H9 (cell line): ENCODE measurements around the gene NUP107. TPM values are rescaled to one million over a fixed set of nuclear protein-coding genes. Genes with fewer than 3 reads are reported as not detected.

ENCODE experiments used
- DNase-seq: peaks from one replicate; pipeline ENCODE4 v3.0.0-alpha.2; 2017
- H2AFZ ChIP-seq: one replicate; pipeline ENCODE4 v1.6.1; 2013; ENCODE audit warnings: mild to moderate bottlenecking, low read length, control low read depth, moderate library complexity
- H2AK5ac ChIP-seq: 2 replicates; pipeline ENCODE4 v1.6.1; 2013; ENCODE audit warnings: low read length, control low read depth, mixed read lengths; ENCODE audit not compliant: insufficient read length
- H2BK120ac ChIP-seq: one replicate; pipeline ENCODE4 v1.6.1; 2013; ENCODE audit warnings: low read depth, mild to moderate bottlenecking, low read length, control low read depth, inconsistent platforms; ENCODE audit not compliant: poor library complexity, severe bottlenecking
- H2BK12ac ChIP-seq: 2 replicates; pipeline ENCODE4 v1.6.1; 2013; ENCODE audit warnings: low read length, control low read depth, mixed read lengths, low read depth; ENCODE audit not compliant: insufficient read length
- H2BK15ac ChIP-seq: 2 replicates; pipeline ENCODE4 v1.6.1; 2013; ENCODE audit warnings: low read depth, low read length, control low read depth
- H2BK20ac ChIP-seq: one replicate; pipeline ENCODE4 v1.6.1; 2013; ENCODE audit warnings: low read depth, mild to moderate bottlenecking, low read length, control low read depth, inconsistent platforms; ENCODE audit not compliant: poor library complexity, severe bottlenecking
- H2BK5ac ChIP-seq: 2 replicates; pipeline ENCODE4 v1.6.1; 2013; ENCODE audit warnings: low read length, control low read depth, mixed read lengths; ENCODE audit not compliant: insufficient read length
- H3K14ac ChIP-seq: 2 replicates; pipeline ENCODE4 v1.6.1; 2013; ENCODE audit warnings: low read length, control low read depth; ENCODE audit not compliant: insufficient read depth
- H3K18ac ChIP-seq: 2 replicates; pipeline ENCODE4 v1.6.1; 2013; ENCODE audit warnings: low read depth, mild to moderate bottlenecking, mixed read lengths, low read length, control low read depth; ENCODE audit not compliant: insufficient read length
- H3K23ac ChIP-seq: 2 replicates; pipeline ENCODE4 v1.6.1; 2013; ENCODE audit warnings: low read length, control low read depth, mixed read lengths, low read depth; ENCODE audit not compliant: insufficient read length
- H3K23me2 ChIP-seq: 2 replicates; pipeline ENCODE4 v1.6.1; 2013; ENCODE audit warnings: low read depth, mild to moderate bottlenecking, mixed read lengths, low read length, control low read depth; ENCODE audit not compliant: insufficient read length, poor library complexity, severe bottlenecking
- H3K27ac ChIP-seq: 2 replicates; pipeline ENCODE4 v1.5.1; 2013; ENCODE audit warnings: low read length, control low read depth, mixed read lengths, low read depth; ENCODE audit not compliant: insufficient read length
- H3K27me3 ChIP-seq: 2 replicates; pipeline ENCODE4 v1.6.1; 2013; ENCODE audit warnings: low read length, control low read depth, inconsistent platforms; ENCODE audit not compliant: insufficient read depth
- H3K4ac ChIP-seq: 2 replicates; pipeline ENCODE4 v1.6.1; 2013; ENCODE audit warnings: low read depth, mild to moderate bottlenecking, control low read depth, inconsistent platforms, low read length, moderate library complexity
- H3K4me1 ChIP-seq: 2 replicates; pipeline ENCODE4 v1.6.1; 2013; ENCODE audit warnings: low read length, control low read depth, inconsistent platforms; ENCODE audit not compliant: insufficient read depth
- H3K4me2 ChIP-seq: 2 replicates; pipeline ENCODE4 v1.6.1; 2013; ENCODE audit warnings: low read length, control low read depth, mixed read lengths; ENCODE audit not compliant: insufficient read length, insufficient read depth
- H3K56ac ChIP-seq: 2 replicates; pipeline ENCODE4 v1.6.1; 2013; ENCODE audit warnings: low read depth, mild to moderate bottlenecking, mixed read lengths, low read length, control low read depth; ENCODE audit not compliant: insufficient read length
- H3K79me1 ChIP-seq: 2 replicates; pipeline ENCODE4 v1.6.1; 2013; ENCODE audit warnings: low read depth, mild to moderate bottlenecking, moderate library complexity, low read length, control low read depth, inconsistent platforms; ENCODE audit not compliant: insufficient read depth, poor library complexity, severe bottlenecking
- H3K79me2 ChIP-seq: 2 replicates; pipeline ENCODE4 v1.6.1; 2013; ENCODE audit warnings: low read length, control low read depth, inconsistent platforms; ENCODE audit not compliant: insufficient read depth
- H3K9ac ChIP-seq: 2 replicates; pipeline ENCODE4 v1.6.1; 2013; ENCODE audit warnings: low read length, control low read depth, mixed read lengths; ENCODE audit not compliant: insufficient read length; ENCODE audit errors: extremely low read depth
- H3K9me3 ChIP-seq: one replicate; pipeline ENCODE4 v1.6.1; 2013; ENCODE audit warnings: low read depth, low read length, inconsistent platforms; ENCODE audit not compliant: control insufficient read depth
- H3T11ph ChIP-seq: one replicate; pipeline ENCODE4 v1.6.1; 2013; ENCODE audit warnings: mild to moderate bottlenecking, low read length, control low read depth, inconsistent platforms
- H4K20me1 ChIP-seq: one replicate; pipeline ENCODE4 v1.6.1; 2013; ENCODE audit not compliant: control insufficient read depth, insufficient read length, insufficient read depth
- H4K5ac ChIP-seq: 2 replicates; pipeline ENCODE4 v1.6.1; 2013; ENCODE audit warnings: low read depth, mild to moderate bottlenecking, mixed read lengths, low read length, control low read depth; ENCODE audit not compliant: insufficient read length
- H4K8ac ChIP-seq: replicated peaks from 2 replicates; pipeline ENCODE4 v1.6.1; 2013; ENCODE audit warnings: low read length, control low read depth, mixed read lengths, low read depth; ENCODE audit not compliant: insufficient read length
- H4K91ac ChIP-seq: 2 replicates; pipeline ENCODE4 v1.6.1; 2013; ENCODE audit warnings: low read depth, mild to moderate bottlenecking, moderate library complexity, mixed read lengths, low read length, control low read depth; ENCODE audit not compliant: insufficient read length
- H3K27ac Mint-ChIP-seq, 3 experiments: 2 replicates in 2 of 3; 3 replicates in 1 of 3; pipeline ENCODE4 v1.8.0; 2020 to 2021; ENCODE audit warnings: mixed read lengths in 3 of 3, mild to moderate bottlenecking in 1 of 3, moderate library complexity in 1 of 3
- H3K27me3 Mint-ChIP-seq: 2 replicates; pipeline ENCODE4 v1.8.0; 2021; ENCODE audit warnings: low read depth, mild to moderate bottlenecking, moderate library complexity, mixed read lengths
- H3K36me3 Mint-ChIP-seq, 3 experiments: 2 replicates in 2 of 3; 3 replicates in 1 of 3; pipeline ENCODE4 v1.8.0; 2020 to 2021; ENCODE audit warnings: low read depth in 3 of 3, mixed read lengths in 3 of 3; ENCODE audit not compliant: insufficient read depth in 1 of 3
- H3K4me1 Mint-ChIP-seq, 2 experiments: 2 replicates each; pipeline ENCODE4 v1.8.0; 2020; ENCODE audit warnings: mixed read lengths in 2 of 2
- H3K4me3 Mint-ChIP-seq, 2 experiments: 2 replicates in 1 of 2; 3 replicates in 1 of 2; pipeline ENCODE4 v1.8.0; 2020 to 2021; ENCODE audit warnings: mild to moderate bottlenecking in 2 of 2, mixed read lengths in 2 of 2, moderate library complexity in 1 of 2
- H3K9me3 Mint-ChIP-seq, 2 experiments: 2 replicates in 1 of 2; 3 replicates in 1 of 2; pipeline ENCODE4 v1.8.0; 2020; ENCODE audit warnings: mild to moderate bottlenecking in 2 of 2, mixed read lengths in 2 of 2, moderate library complexity in 1 of 2
- CTCF ChIP-seq: fragments of 200-600 bp; sonication (generic); conservative IDR thresholded peaks from 3 replicates; pipeline ENCODE4 v1.8.0; 2021; ENCODE audit warnings: antibody characterized with exemption, mild to moderate bottlenecking
- WGBS: extraction: QIAGEN DNeasy Blood & Tissue Kit; methylation state at CpG from one replicate; pipeline ENCODE4 v1.1.7; 2013; ENCODE audit warnings: missing lambda C conversion rate, low lambda C conversion rate, mixed read lengths; ENCODE audit not compliant: insufficient read length; ENCODE audit errors: extremely low coverage; 5-methylcytosine and 5-hydroxymethylcytosine counted together
- total RNA-seq: library from RNA; stranded (reverse); gene quantifications from 2 replicates; pipeline ENCODE4 v1.2.1, GENCODE V29; 2021

The NUP107 gene
- total RNA-seq, 1 experiment from 2014 or later, result 147 TPM

- Histone ChIP-seq H3K27me3 (no peaks in the 10 kb centered on the region), H4K91ac (no peak overlapping the region), H3K79me2 (no peaks in the 10 kb centered on the region), H2BK20ac (no peak overlapping the region), H2BK120ac (no peak overlapping the region), H2AK5ac (no peak overlapping the region), H3T11ph (no peak overlapping the region), H3K27ac (no peak overlapping the region), H3K18ac (no peak overlapping the region), H3K79me1 (no peaks in the 10 kb centered on the region), H2AFZ (no peak overlapping the region), H3K23me2 (no peaks in the 10 kb centered on the region), H3K9me3 (no peaks in the 10 kb centered on the region), H3K4me2 (no peak overlapping the region), H4K5ac (no peak overlapping the region), H2BK15ac (no peak overlapping the region), H4K8ac (no peak overlapping the region), H3K4me1 (no peaks in the 10 kb centered on the region), H2BK12ac (no peak overlapping the region), H2BK5ac (no peak overlapping the region), H3K4ac (no peak overlapping the region), H3K56ac (no peak overlapping the region), H3K14ac (no peak overlapping the region), H3K9ac (no peak overlapping the region), H3K23ac (no peak overlapping the region), H4K20me1 (no peaks in the 10 kb centered on the region)
- no CpG with 5 or more reads among the region's 4 CpGs for WGBS
- Mint-ChIP-seq H3K36me3 (peaks cover 21 to 70% (median 63%) of the 10 kb centered on the region in 3 experiments; a peak in 6 of 7 replicates), H3K9me3 (no peaks in the 10 kb centered on the region), H3K4me1 (no peaks in the 10 kb centered on the region), H3K4me3 (no peak overlapping the region), H3K27ac (no peak overlapping the region), H3K27me3 (no peaks in the 10 kb centered on the region)
- no peak for DNase-seq
- no peak for TF ChIP-seq CTCF
Measured at GRCh38 chr12:68755536-68756243, 68.9 kb downstream of the NUP107 start.
